SK-N-SH (cell line): ENCODE measurements around the gene GLT8D1. TPM values are rescaled to one million over a fixed set of nuclear protein-coding genes. Genes with fewer than 3 reads are reported as not detected.
A peak's percentile ranks its signal among the peaks of the same experiment; 100 is the strongest.
"Not testable (repeated sequence)": the region's sequence is repeated elsewhere in the genome, so short reads cannot be mapped to it uniquely, and the experiment has no call there.

Experiments
- CTCF ChIA-PET: fragments of 300-600, 350-600 bp; formaldehyde crosslinking; extraction: SDS; loops from one replicate; lab custom pipeline; 2021; lab: Yijun Ruan, JAX
- POLR2A ChIA-PET: fragments of 350-600 bp; sonication (Branson Sonifier 250); formaldehyde crosslinking; extraction: SDS; loops from one replicate; lab custom pipeline; 2020; ENCODE audit warnings: antibody characterized with exemption, inconsistent platforms; lab: Yijun Ruan, JAX
- DNase-seq: peaks from one replicate; pipeline ENCODE4 v3.0.0; 2012
- H2AFZ ChIP-seq: fragments of 200-600 bp; sonication (generic); 2 replicates; pipeline ENCODE4 v1.8.1; 2016; ENCODE audit warnings: antibody characterized with exemption, mild to moderate bottlenecking, low read depth
- H3F3A ChIP-seq: fragments of 200-600 bp; sonication (generic); replicated peaks from 2 replicates; pipeline ENCODE3; 2016; ENCODE audit warnings: antibody characterized with exemption, mild to moderate bottlenecking; ENCODE audit not compliant: insufficient read depth
- H3K27ac ChIP-seq, 2 experiments: fragments of 200-500 bp in 1 of 2; fragments of 200-600 bp in 1 of 2; sonication (Bioruptor generic) in 1 of 2; sonication (generic), shearing (Covaris generic) in 1 of 2; 2 replicates each; pipeline versions ENCODE4 v1.5.1 to v1.6.1; 2014 to 2016; ENCODE audit warnings: low read depth in 2 of 2, inconsistent platforms in 1 of 2, low read length in 1 of 2, mild to moderate bottlenecking in 1 of 2, mixed read lengths in 1 of 2
- H3K27me3 ChIP-seq: fragments of 200-600 bp; sonication (generic), shearing (Covaris generic); 2 replicates; pipeline ENCODE4 v1.6.1; 2016; ENCODE audit warnings: mixed run types; ENCODE audit not compliant: insufficient read depth
- H3K36me3 ChIP-seq, 2 experiments: fragments of 200-500 bp in 1 of 2; fragments of 200-600 bp in 1 of 2; sonication (Bioruptor generic) in 1 of 2; sonication (generic) in 1 of 2; replicated peaks in 1 of 2; 2 replicates each; pipeline versions ENCODE3 to v1.5.1; 2014 to 2016; ENCODE audit warnings: low read length in 1 of 2, mild to moderate bottlenecking in 1 of 2; ENCODE audit not compliant: insufficient read depth in 2 of 2, control insufficient read depth in 1 of 2
- H3K4me1 ChIP-seq, 2 experiments: fragments of 200-500 bp in 1 of 2; fragments of 200-600 bp in 1 of 2; sonication (Bioruptor generic) in 1 of 2; sonication (generic), shearing (Covaris generic) in 1 of 2; 2 replicates each; pipeline versions ENCODE4 v1.5.1 to v1.6.1; 2014 to 2016; ENCODE audit warnings: low read depth in 1 of 2, low read length in 1 of 2, mixed run types in 1 of 2; ENCODE audit not compliant: insufficient read depth in 2 of 2, control insufficient read depth in 1 of 2
- H3K4me2 ChIP-seq: fragments of 200-600 bp; sonication (generic), shearing (Covaris generic); 2 replicates; pipeline ENCODE4 v1.6.1; 2017; ENCODE audit warnings: mixed run types
- H3K4me3 ChIP-seq, 2 experiments: fragments of 200-500 bp in 1 of 2; fragments of 200-600 bp in 1 of 2; sonication (Bioruptor generic) in 1 of 2; sonication (generic), shearing (Covaris generic) in 1 of 2; 2 replicates each; pipeline versions ENCODE4 v1.5.1 to v1.8.1; 2014 to 2016; ENCODE audit warnings: low read depth in 2 of 2, inconsistent platforms in 1 of 2, low read length in 1 of 2, mild to moderate bottlenecking in 1 of 2, mixed read lengths in 1 of 2, moderate library complexity in 1 of 2
- H3K79me2 ChIP-seq: fragments of 200-600 bp; sonication (generic); 2 replicates; pipeline ENCODE4 v1.8.1; 2017; ENCODE audit warnings: mild to moderate bottlenecking; ENCODE audit not compliant: insufficient read depth
- H3K9ac ChIP-seq: fragments of 200-600 bp; sonication (generic); 2 replicates; pipeline ENCODE4 v1.6.1; 2017; ENCODE audit warnings: mixed run types
- H3K9me2 ChIP-seq: fragments of 200-600 bp; sonication (generic); 2 replicates; pipeline ENCODE4 v1.6.1; 2017; ENCODE audit warnings: mixed run types
- H3K9me3 ChIP-seq: fragments of 200-600 bp; sonication (generic); 2 replicates; pipeline ENCODE4 v1.6.1; 2017; ENCODE audit warnings: mixed run types, mild to moderate bottlenecking, moderate library complexity
- H4K20me1 ChIP-seq: fragments of 200-600 bp; sonication (generic); 2 replicates; pipeline ENCODE4 v1.6.1; 2017; ENCODE audit warnings: mild to moderate bottlenecking, mixed run types; ENCODE audit not compliant: insufficient read depth
- EP300 ChIP-seq, 2 experiments: IDR thresholded peaks; 2 replicates each; pipeline versions ENCODE4 v1.4.0 to v1.6.1; 2012; ENCODE audit warnings: borderline replicate concordance in 1 of 2, low read depth in 1 of 2, low read length in 1 of 2
- EZH2phosphoT487 ChIP-seq: fragments of 200-600 bp; sonication (generic); IDR thresholded peaks from 2 replicates; pipeline ENCODE4 v1.6.1; 2017; ENCODE audit warnings: low read depth, mixed run types, mild to moderate bottlenecking, antibody characterized with exemption, moderate library complexity, borderline replicate concordance
- FOSL2 ChIP-seq: IDR thresholded peaks from 2 replicates; pipeline ENCODE4 v1.4.0; 2012; ENCODE audit warnings: low read depth, mild to moderate bottlenecking, moderate library complexity, borderline replicate concordance
- FOXJ3 ChIP-seq: sonication (generic); formaldehyde crosslinking; IDR thresholded peaks from 2 replicates; pipeline ENCODE4 v1.5.1; 2020; ENCODE audit warnings: mild to moderate bottlenecking, missing genetic modification reagents
- FOXM1 ChIP-seq: IDR thresholded peaks from 2 replicates; pipeline ENCODE4 v1.4.0; 2012; ENCODE audit warnings: low read depth, mild to moderate bottlenecking
- GABPA ChIP-seq: IDR thresholded peaks from 2 replicates; pipeline ENCODE4 v1.4.0; 2012; ENCODE audit warnings: low read depth, mild to moderate bottlenecking
- JUND ChIP-seq: IDR thresholded peaks from 2 replicates; pipeline ENCODE4 v1.4.0; 2012
- MEF2A ChIP-seq: IDR thresholded peaks from 2 replicates; pipeline ENCODE4 v1.4.0; 2012; ENCODE audit warnings: low read depth, borderline replicate concordance
- MXI1 ChIP-seq: IDR thresholded peaks from 2 replicates; pipeline ENCODE4 v1.6.1; 2012; ENCODE audit warnings: mild to moderate bottlenecking, low read depth, low read length, improper control_type of control experiment
- NRF1 ChIP-seq: IDR thresholded peaks from 2 replicates; pipeline ENCODE4 v1.6.1; 2012; ENCODE audit warnings: low read depth, mild to moderate bottlenecking, low read length
- RCOR1 ChIP-seq: fragments of 150-350 bp; IDR thresholded peaks from 2 replicates; pipeline ENCODE4 v1.6.1; 2017; ENCODE audit warnings: antibody characterized with exemption, low read length
- REST ChIP-seq: IDR thresholded peaks from 2 replicates; pipeline ENCODE4 v1.6.1; 2012; ENCODE audit warnings: mild to moderate bottlenecking, low read depth, low read length, moderate library complexity
- RFX5 ChIP-seq: IDR thresholded peaks from 2 replicates; pipeline ENCODE4 v1.6.1; 2012; ENCODE audit warnings: mild to moderate bottlenecking, improper control_type of control experiment, low read length
- RXRA ChIP-seq: IDR thresholded peaks from 2 replicates; pipeline ENCODE4 v1.4.0; 2012; ENCODE audit warnings: low read depth, mild to moderate bottlenecking, borderline replicate concordance
- SIN3A ChIP-seq: IDR thresholded peaks from 2 replicates; pipeline ENCODE4 v1.6.1; 2012; ENCODE audit warnings: low read depth, mild to moderate bottlenecking, low read length, moderate library complexity, borderline replicate concordance
- SMC3 ChIP-seq: IDR thresholded peaks from 2 replicates; pipeline ENCODE4 v1.6.1; 2012; ENCODE audit warnings: low read depth, low read length, improper control_type of control experiment
- TCF12 ChIP-seq: IDR thresholded peaks from 2 replicates; pipeline ENCODE4 v1.4.0; 2012
- TEAD4 ChIP-seq: IDR thresholded peaks from 2 replicates; pipeline ENCODE4 v1.4.0; 2012; ENCODE audit warnings: mild to moderate bottlenecking, borderline replicate concordance; ENCODE audit not compliant: insufficient read depth
- YY1 ChIP-seq: IDR thresholded peaks from 2 replicates; pipeline ENCODE4 v1.4.0; 2012; ENCODE audit warnings: low read depth, mild to moderate bottlenecking
- WGBS: methylation state at CpG from one replicate; pipeline ENCODE4 v1.1.6; 2017; ENCODE audit warnings: low lambda C conversion rate; 5-methylcytosine and 5-hydroxymethylcytosine counted together
- polyA plus RNA-seq, 3 experiments: library from polyadenylated mRNA; depleted of rRNA; stranded (reverse); fragments of >200 nt; gene quantifications; 2 replicates each; pipeline ENCODE4 v1.2.3, GENCODE V29; 2012

Gene GLT8D1
- polyA plus RNA-seq, 1 of the 3 experiments (the other 2 are of a cell fraction): 102 TPM

DNA sequence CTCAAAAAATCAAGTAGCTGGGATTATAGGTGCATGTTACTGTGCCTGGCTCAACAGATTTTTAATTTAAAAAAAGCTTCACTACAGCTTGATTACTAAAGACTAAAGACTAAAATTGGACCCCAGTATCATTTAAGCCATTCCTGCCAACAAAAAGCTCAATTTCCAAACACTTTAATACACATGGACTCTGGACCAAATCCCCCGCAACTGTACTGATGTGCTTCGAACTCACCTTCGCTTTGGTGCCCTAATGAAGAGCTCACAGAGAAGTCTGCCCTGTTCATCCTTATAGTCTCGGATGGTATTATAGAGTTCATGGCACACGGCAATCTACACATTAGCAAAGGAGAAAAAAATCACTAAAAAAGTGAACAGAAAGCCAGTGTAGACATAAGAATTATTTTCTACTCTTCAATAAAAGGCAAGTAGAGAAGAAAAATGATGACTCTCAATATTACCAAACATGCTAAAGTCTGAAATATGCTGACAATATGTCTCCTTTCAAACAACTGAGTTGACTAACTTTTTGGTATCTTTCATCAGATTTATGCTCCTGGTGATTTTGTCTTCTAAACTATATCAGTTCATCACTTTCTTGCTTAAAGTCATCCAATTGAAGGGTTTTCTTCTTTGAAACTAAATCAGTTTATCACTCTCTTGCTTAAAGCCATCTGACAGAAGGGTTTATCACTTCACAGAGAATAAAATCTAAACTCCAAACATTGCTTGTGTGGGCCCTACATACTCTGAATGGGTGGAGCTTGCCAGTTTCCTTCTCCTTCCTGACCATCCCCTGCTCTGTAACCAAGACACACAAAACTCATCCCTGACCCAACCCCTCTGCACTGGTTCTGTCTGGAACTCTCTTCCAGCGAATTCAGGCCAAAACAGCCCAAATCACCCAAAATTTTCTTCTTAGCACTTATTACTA lies 27.1 kb downstream of the GLT8D1 start:
- TF ChIP-seq TCF12: no peak
- TF ChIP-seq RFX5: no peak
- no peak for TF ChIP-seq GABPA
- no peak for TF ChIP-seq JUND
- no peak for TF ChIP-seq FOXJ3 (CRISPR knock-in tag)
- TF ChIP-seq SMC3: no peak
- no peak for TF ChIP-seq SIN3A
- TF ChIP-seq YY1: no peak
- TF ChIP-seq, all 33 proteins: peak for 0
- Histone ChIP-seq H4K20me1 (no peaks in the 10 kb centered on the region), H3K36me3 (peaks cover 50 to 57% of the 10 kb centered on the region in 2 experiments), H3K9me3 (no peaks in the 10 kb centered on the region), H3K4me3 (no peak overlapping the region), H3K27ac (no peak overlapping the region), H2AFZ (no peak overlapping the region), H3K79me2 (peaks cover 90% of the 10 kb centered on the region), H3K9me2 (no peaks in the 10 kb centered on the region), H3K27me3 (no peaks in the 10 kb centered on the region), H3K4me1 (no peaks in the 10 kb centered on the region; a peak in 1 of 4 replicates), H3K9ac (no peak overlapping the region), H3F3A (peaks cover 5% of the 10 kb centered on the region), H3K4me2 (no peak overlapping the region)
- ChIA-PET POLR2A (interaction anchor here (0.7 kb wide), 1 partner anchor 24 kb away, joined by 3 read pairs; no protein-coding TSS in a partner anchor), CTCF (interaction anchor here (2.0 kb wide), 1 partner anchor 206 kb away, joined by 6 read pairs; no protein-coding TSS in a partner anchor)
- WGBS: 96% methylated on average over 6 of the region's 6 CpGs
- DNase-seq: no peak

DNA sequence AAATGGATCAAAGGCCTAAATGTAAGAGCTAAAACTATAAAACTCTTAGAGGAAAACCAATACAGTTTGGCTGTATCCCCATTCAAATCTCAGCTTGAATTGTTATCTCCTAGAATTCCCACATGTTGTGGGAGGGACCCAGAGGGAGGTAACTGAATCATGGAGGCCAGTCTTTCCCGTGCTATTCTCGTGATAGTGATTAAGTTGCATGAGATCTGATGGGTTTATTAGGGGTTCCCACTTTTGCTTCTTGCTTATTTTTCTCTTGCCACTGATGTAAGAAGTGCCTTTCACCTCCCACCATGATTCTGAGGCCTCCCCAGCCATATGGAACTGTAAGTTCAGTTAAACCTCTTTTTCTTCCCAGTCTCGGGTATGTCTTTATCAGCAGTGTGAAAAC lies 29.4 kb downstream of the GLT8D1 start:
- H3K9me2 ChIP-seq, H3K27me3 ChIP-seq, H3K4me2 ChIP-seq, H3K9me3 ChIP-seq, CTCF ChIA-PET, H4K20me1 ChIP-seq, POLR2A ChIA-PET, DNase-seq, H2AFZ ChIP-seq, H3K27ac ChIP-seq, H3K9ac ChIP-seq, H3K4me1 ChIP-seq, H3K4me3 ChIP-seq: not testable (repeated sequence)
- Histone ChIP-seq H3F3A (peaks cover 19% of the 10 kb centered on the region), H3K79me2 (peaks cover 73% of the 10 kb centered on the region), H3K36me3 (peaks cover 51 to 61% of the 10 kb centered on the region in 2 experiments)
- WGBS: 92% methylated on average over 3 of the region's 3 CpGs

DNA sequence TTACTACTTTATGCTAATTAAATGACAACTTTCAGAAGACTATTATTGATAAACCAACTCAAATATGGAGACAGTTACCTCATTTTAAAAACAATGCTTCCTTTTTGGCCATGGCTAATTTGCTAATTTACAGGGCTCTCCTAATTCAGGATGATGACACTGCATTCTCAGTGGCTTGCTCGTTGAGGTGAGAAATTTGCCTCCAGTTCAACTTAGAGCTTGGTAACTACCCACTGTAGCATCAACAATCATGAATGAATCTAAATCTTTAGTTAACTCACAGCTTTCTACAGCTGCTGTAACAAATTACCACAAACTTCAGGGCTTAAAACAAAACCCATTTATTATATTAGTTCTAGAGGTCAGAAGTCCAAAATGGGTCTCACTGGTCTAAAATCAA lies 33.9 kb downstream of the GLT8D1 start:
- Histone ChIP-seq H3K27me3 (no peaks in the 10 kb centered on the region), H3F3A (peaks cover 36% of the 10 kb centered on the region), H3K4me1 (peaks cover 0 to 16% of the 10 kb centered on the region in 2 experiments; a peak in 2 of 4 replicates), H3K27ac (peak overlapping the region; percentile 48 to 99; a peak in 3 of 4 replicates), H3K79me2 (peaks cover 63% of the 10 kb centered on the region), H3K36me3 (peaks cover 23 to 52% of the 10 kb centered on the region in 2 experiments), H3K4me3 (no peak overlapping the region), H3K9me3 (no peaks in the 10 kb centered on the region), H4K20me1 (no peaks in the 10 kb centered on the region), H3K9ac (peak overlapping the region; percentile 68), H3K4me2 (peak overlapping the region; percentile 61; the same call in 1 of the 2 replicates), H3K9me2 (no peaks in the 10 kb centered on the region), H2AFZ (no peak overlapping the region)
- no peak for DNase-seq
- POLR2A ChIA-PET: no interaction called here
- CTCF ChIA-PET: no interaction called here
- 68% methylated on average over 1 of the region's 1 CpG for WGBS
- TF ChIP-seq FOXJ3 (CRISPR knock-in tag) (no peak), REST (no peak), FOXM1 (no peak), FOSL2 (no peak), RCOR1 (no peak), MEF2A (no peak), RXRA (no peak), EZH2phosphoT487 (no peak), NRF1 (no peak), TEAD4 (no peak), JUND (no peak), MXI1 (no peak), TCF12 (no peak), EP300 (IDR thresholded peaks at IDR 0.05; ENCODE audit: borderline replicate concordance in 1 of 2, low read depth in 1 of 2, low read length in 1 of 2) (no peak), SIN3A (no peak)
